ENCODE data around the gene ART5.
A peak's percentile ranks its signal among the peaks of the same experiment; 100 is the strongest.

The ART5 gene

GRCh38 chr11:3622521-3622920 lies 19.3 kb downstream of the ART5 start:
- no peak overlapping the region for H3K4me3 ChIP-seq (replicated peaks in 1 of 2; ENCODE audit: low read depth in 2 of 2, low read length in 2 of 2)
- no peak for DNase-seq (ENCODE audit: low read depth in 2 of 2)
- TF ChIP-seq CTCF (IDR thresholded peaks at IDR 0.05; ENCODE audit: low read depth, low read length), result no peak

- TF ChIP-seq CTCF (IDR thresholded peaks at IDR 0.05; ENCODE audit: low read depth, low read length), result no peak
- H3K4me3 ChIP-seq (replicated peaks in 1 of 2; ENCODE audit: low read depth in 2 of 2, low read length in 2 of 2), result no peak overlapping the region
- no peak for DNase-seq (ENCODE audit: low read depth in 2 of 2)
Observed at GRCh38 chr11:3617990-3618389, 23.8 kb downstream of the ART5 start.

- no peak overlapping the region for H3K4me3 ChIP-seq (replicated peaks in 1 of 2; ENCODE audit: low read depth in 2 of 2, low read length in 2 of 2)
- TF ChIP-seq CTCF (IDR thresholded peaks at IDR 0.05; ENCODE audit: low read depth, low read length), result no peak
- peak in 1 of 2 donors; percentile 22 for DNase-seq (ENCODE audit: low read depth in 2 of 2)
Observed at GRCh38 chr11:3616721-3617460, 24.9 kb downstream of the ART5 start.

GRCh38 chr11:3615998-3616397 lies 25.8 kb downstream of the ART5 start:
- no peak for TF ChIP-seq CTCF (IDR thresholded peaks at IDR 0.05; ENCODE audit: low read depth, low read length)
- no peak overlapping the region for H3K4me3 ChIP-seq (replicated peaks in 1 of 2; ENCODE audit: low read depth in 2 of 2, low read length in 2 of 2)
- DNase-seq (ENCODE audit: low read depth in 2 of 2), result no peak

GRCh38 chr11:3614742-3615171 lies 27.0 kb downstream of the ART5 start:
- TF ChIP-seq CTCF (IDR thresholded peaks at IDR 0.05; ENCODE audit: low read depth, low read length), result no peak
- no peak overlapping the region for H3K4me3 ChIP-seq (replicated peaks in 1 of 2; ENCODE audit: low read depth in 2 of 2, low read length in 2 of 2)
- no peak for DNase-seq (ENCODE audit: low read depth in 2 of 2)

- no peak overlapping the region for H3K4me3 ChIP-seq (replicated peaks in 1 of 2; ENCODE audit: low read depth in 2 of 2, low read length in 2 of 2)
- DNase-seq (ENCODE audit: low read depth in 2 of 2), result no peak
- no peak for TF ChIP-seq CTCF (IDR thresholded peaks at IDR 0.05; ENCODE audit: low read depth, low read length)
Observed at GRCh38 chr11:3613998-3614741, 27.6 kb downstream of the ART5 start.

Measured in cardiac fibroblast (primary cell).